Measurements from ENCODE around the gene RANBP9. TPM values are rescaled to one million over a fixed set of nuclear protein-coding genes. Genes with fewer than 3 reads are reported as not detected.
A peak's percentile ranks its signal among the peaks of the same experiment; 100 is the strongest.

The RANBP9 gene
- total RNA-seq, 2 donors from 2014 or later, result 14.3 to 26.7 TPM

DNA sequence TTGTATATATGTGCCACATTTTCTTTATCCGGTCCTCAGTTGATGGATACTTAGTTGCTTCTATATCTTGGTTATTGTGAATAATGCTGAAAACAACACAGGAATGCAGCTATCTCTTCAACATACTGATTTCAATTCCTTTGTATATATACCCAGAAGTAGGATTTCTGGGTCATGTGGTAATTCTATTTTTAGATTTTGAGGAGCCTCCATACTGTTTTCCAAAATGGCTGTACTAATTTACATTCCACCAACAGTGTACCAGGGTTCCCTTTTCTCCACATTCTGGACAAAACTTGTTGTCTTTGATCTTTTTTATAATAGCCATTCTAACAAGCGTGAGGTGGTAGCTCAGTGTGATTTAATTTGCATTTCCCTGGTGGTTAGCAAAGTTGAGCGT lies 135.6 kb downstream of the RANBP9 start:
- Histone ChIP-seq H3K36me3 (replicated peaks in 1 of 2; ENCODE audit: insufficient read depth in 1 of 2, low read depth in 2 of 2) (no peaks in the 10 kb centered on the region), H3K27ac (peak overlapping the region in 1 of 4 donors; percentile 97), H3K4me1 (peaks cover 8% of the 10 kb centered on the region), H3K9me3 (no peaks in the 10 kb centered on the region), H3K4me3 (no peak overlapping the region), H3K27me3 (no peaks in the 10 kb centered on the region)
- no peak for TF ChIP-seq POLR2A (IDR thresholded peaks at IDR 0.05)
- TF ChIP-seq, protein P1, sequence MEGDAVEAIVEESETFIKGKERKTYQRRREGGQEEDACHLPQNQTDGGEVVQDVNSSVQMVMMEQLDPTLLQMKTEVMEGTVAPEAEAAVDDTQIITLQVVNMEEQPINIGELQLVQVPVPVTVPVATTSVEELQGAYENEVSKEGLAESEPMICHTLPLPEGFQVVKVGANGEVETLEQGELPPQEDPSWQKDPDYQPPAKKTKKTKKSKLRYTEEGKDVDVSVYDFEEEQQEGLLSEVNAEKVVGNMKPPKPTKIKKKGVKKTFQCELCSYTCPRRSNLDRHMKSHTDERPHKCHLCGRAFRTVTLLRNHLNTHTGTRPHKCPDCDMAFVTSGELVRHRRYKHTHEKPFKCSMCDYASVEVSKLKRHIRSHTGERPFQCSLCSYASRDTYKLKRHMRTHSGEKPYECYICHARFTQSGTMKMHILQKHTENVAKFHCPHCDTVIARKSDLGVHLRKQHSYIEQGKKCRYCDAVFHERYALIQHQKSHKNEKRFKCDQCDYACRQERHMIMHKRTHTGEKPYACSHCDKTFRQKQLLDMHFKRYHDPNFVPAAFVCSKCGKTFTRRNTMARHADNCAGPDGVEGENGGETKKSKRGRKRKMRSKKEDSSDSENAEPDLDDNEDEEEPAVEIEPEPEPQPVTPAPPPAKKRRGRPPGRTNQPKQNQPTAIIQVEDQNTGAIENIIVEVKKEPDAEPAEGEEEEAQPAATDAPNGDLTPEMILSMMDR (IDR thresholded peaks at IDR 0.05), result no peak
- 90 to 91% methylated on average over 3 of the region's 3 CpGs for WGBS, 2 donors
- ATAC-seq (no peak), DNase-seq (no peak)
- intact Hi-C loops (cut with DNase I), result loop anchor here (10.0 kb wide), 1 partner anchor 241 kb away; no protein-coding TSS in a partner anchor

DNA sequence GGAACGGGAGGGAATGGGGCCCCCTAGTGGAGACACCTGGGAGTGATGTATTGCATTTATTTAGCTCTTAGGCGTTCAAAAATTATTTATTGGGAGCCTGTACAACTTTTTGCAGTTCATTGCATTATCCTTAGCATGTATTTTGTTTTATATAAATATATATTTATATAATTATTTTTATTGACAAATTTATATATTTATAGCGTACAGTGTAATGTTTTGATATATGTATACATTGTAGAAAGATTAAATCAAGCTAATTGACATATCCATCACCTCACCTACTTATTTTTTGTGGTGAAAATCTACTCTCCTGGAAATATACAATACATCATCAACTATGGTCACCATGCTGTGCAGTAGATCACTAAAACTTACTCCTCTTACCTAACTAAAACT lies 136.3 kb downstream of the RANBP9 start:
- intact Hi-C loops (cut with DNase I), result loop anchor here (10.0 kb wide), 1 partner anchor 241 kb away; no protein-coding TSS in a partner anchor

DNA sequence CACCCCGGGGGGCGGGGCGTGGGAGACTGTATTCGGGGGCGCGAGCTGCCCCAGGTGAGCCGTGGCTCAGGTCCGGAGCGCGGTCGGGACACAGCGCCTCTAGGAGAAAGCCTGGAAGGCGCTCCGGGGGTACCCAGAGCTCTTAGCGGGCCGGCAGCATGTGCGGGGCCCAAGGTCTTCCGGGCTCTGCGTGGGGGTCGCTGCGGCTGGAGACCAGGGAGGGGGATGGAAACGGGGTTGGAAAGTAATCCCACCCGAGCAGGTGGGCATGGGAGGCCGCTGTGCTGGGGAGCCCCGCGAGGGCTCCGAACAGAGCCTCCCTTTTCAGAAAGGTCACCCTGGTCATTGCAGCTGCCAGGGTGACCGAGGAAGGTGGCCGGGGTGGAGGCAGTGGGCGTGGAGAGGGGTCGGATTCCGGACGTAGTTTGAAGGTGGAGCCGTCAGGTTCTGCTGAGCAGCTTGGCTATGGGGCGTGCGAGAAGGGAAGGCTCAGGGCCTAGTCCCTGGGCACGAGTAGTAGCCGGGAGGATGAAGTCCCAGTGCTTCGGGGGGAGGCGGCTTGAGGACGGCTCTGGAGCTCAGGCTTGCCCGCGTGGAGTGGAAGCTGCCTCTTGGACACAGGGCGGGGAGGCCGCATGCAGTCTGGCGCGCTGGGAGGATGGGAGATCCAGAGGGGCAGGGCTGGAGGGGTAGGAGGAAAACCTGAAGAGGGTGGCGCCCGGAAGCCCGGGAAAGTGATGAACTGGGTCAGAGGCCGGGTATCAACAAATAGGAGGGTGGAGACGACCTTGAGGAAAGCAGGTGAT lies 136.9 kb downstream of the RANBP9 start, which contains the start of gene SIRT5:
Gene SIRT5, plus strand, starts transcription at position 31 of the 806 bp plus-strand sequence. CDS start 9,510 bp downstream, outside the sequence.
- intact Hi-C loops (cut with DNase I), result loop anchor here (10.0 kb wide), 1 partner anchor 240 kb away; no protein-coding TSS in a partner anchor
- ATAC-seq (peak; percentile 81), DNase-seq (peak; percentile 81 to 90 (median 86))
- TF ChIP-seq, protein P1 (IDR thresholded peaks at IDR 0.05), result peak in 1 of 7 experiments; percentile 90
- peak; percentile 78 to 97 (median 93) for TF ChIP-seq POLR2A (IDR thresholded peaks at IDR 0.05)
- Histone ChIP-seq H3K27ac (peak within 1 kb of the TSS; percentile 97 to 99 (median 98)), H3K36me3 (replicated peaks in 1 of 2; ENCODE audit: insufficient read depth in 1 of 2, low read depth in 2 of 2) (no peaks in the 10 kb centered on the region), H3K4me3 (peak within 1 kb of the TSS; percentile 55 to 58), H3K9me3 (no peaks in the 10 kb centered on the region), H3K27me3 (no peaks in the 10 kb centered on the region), H3K4me1 (peaks cover 8% of the 10 kb centered on the region)
- 0 to 1% methylated on average over 12 to 52 of the region's 52 CpGs for WGBS, 2 donors

More for the DNA sequence above, 136.3 kb downstream of the RANBP9 start:
- H3K27me3 ChIP-seq, result no peaks in the 10 kb centered on the region
- H3K4me1 ChIP-seq, result peaks cover 8% of the 10 kb centered on the region
- no peaks in the 10 kb centered on the region for H3K9me3 ChIP-seq
- no peaks in the 10 kb centered on the region for H3K36me3 ChIP-seq (replicated peaks in 1 of 2; ENCODE audit: insufficient read depth in 1 of 2, low read depth in 2 of 2)
- no peak for ATAC-seq
- H3K27ac ChIP-seq, result peak overlapping the region; percentile 97 to 99 (median 98)
- TF ChIP-seq POLR2A (IDR thresholded peaks at IDR 0.05), result no peak
- TF ChIP-seq, protein P1 (IDR thresholded peaks at IDR 0.05), result peak in 6 of 7 experiments; percentile 63 to 83 (median 73)
- no peak for DNase-seq
- 22 to 25% methylated on average over 3 of the region's 3 CpGs for WGBS, 2 donors
- H3K4me3 ChIP-seq, result peak overlapping the region; percentile 55 to 58

DNA sequence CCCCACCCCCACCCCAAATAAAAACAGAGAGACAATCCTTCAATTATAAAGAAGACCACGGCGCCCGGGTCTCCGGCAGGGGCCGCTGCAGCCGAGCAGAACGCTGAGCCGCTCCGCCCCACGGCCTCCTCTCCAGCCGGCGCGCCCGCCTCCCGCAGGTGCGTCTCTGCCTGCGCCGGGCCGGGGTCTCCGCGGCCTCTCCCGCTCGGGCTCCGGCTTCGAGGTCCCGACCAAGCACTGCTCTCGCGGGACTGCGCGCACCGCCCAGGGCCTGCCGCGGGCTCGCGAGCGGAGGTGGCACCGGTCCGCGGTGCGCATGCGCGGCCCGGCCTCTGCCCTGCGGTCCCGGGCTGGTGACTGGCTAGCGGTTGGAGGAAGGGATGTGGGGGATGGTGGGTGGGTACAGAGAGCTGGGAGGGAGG lies 137.5 kb downstream of the RANBP9 start:
- Histone ChIP-seq H3K9me3 (no peaks in the 10 kb centered on the region), H3K4me1 (peaks cover 8% of the 10 kb centered on the region), H3K27me3 (no peaks in the 10 kb centered on the region), H3K4me3 (peak overlapping the region; percentile 55 to 58), H3K36me3 (replicated peaks in 1 of 2; ENCODE audit: insufficient read depth in 1 of 2, low read depth in 2 of 2) (no peaks in the 10 kb centered on the region), H3K27ac (peak overlapping the region; percentile 97 to 99 (median 98))
- peak; percentile 91 to 96 (median 94) for DNase-seq
- intact Hi-C loops (cut with DNase I), result loop anchor here (10.0 kb wide), 1 partner anchor 239 kb away; no protein-coding TSS in a partner anchor
- no peak for TF ChIP-seq POLR2A (IDR thresholded peaks at IDR 0.05)
- TF ChIP-seq, protein P1 (IDR thresholded peaks at IDR 0.05), result peak in 6 of 7 experiments; percentile 34 to 71 (median 48)
- WGBS, 2 donors, result 0% methylated on average over 45 of the region's 46 CpGs; no CpG with 5 or more reads in 1 of the 2 donors
- peak; percentile 93 for ATAC-seq

All from body of pancreas (tissue), 4 donors.